NCI-H2171 (cell line): ENCODE measurements around the gene MLNR.

Experiments used
- DNase-seq: peaks from one replicate; lab custom pipeline; 2025; lab: John Stamatoyannopoulos, UW

The MLNR gene

GRCh38 chr13:49220036-49220855 is at the start of gene MLNR:
Gene MLNR (plus strand): TSS chr13:49220338. CDS start chr13:49220338, 0 bp downstream.
- peak; percentile 54 for DNase-seq

- no peak for DNase-seq
Measured at GRCh38 chr13:49171359-49171758, 48.8 kb upstream of the MLNR start.

GRCh38 chr13:49183672-49184325 is 36.3 kb upstream of the MLNR start:
- no peak for DNase-seq

- DNase-seq = no peak
Measured at GRCh38 chr13:49184621-49185020, 35.5 kb upstream of the MLNR start.

- no peak for DNase-seq
Measured at GRCh38 chr13:49185264-49185663, 34.9 kb upstream of the MLNR start.

- no peak for DNase-seq
Measured at GRCh38 chr13:49190901-49191300, 29.2 kb upstream of the MLNR start.

- no peak for DNase-seq
Measured at GRCh38 chr13:49206641-49207040, 13.5 kb upstream of the MLNR start.

GRCh38 chr13:49208619-49209018 is 11.5 kb upstream of the MLNR start:
- DNase-seq = no peak

- no peak for DNase-seq
Measured at GRCh38 chr13:49210114-49210513, 10.0 kb upstream of the MLNR start.

- no peak for DNase-seq
Measured at GRCh38 chr13:49210669-49211068, 9.5 kb upstream of the MLNR start.

- no peak for DNase-seq
Measured at GRCh38 chr13:49213539-49213938, 6.6 kb upstream of the MLNR start.

GRCh38 chr13:49213997-49214916 is 5.9 kb upstream of the MLNR start:
- no peak for DNase-seq

- no peak for DNase-seq
Measured at GRCh38 chr13:49214917-49215376, 5.2 kb upstream of the MLNR start.

GRCh38 chr13:49216334-49216733 is 3.8 kb upstream of the MLNR start:
- DNase-seq = no peak

GRCh38 chr13:49217962-49218492 is 2.1 kb upstream of the MLNR start:
- no peak for DNase-seq

GRCh38 chr13:49218493-49219051 is 1.6 kb upstream of the MLNR start:
- no peak for DNase-seq

- no peak for DNase-seq
Measured at GRCh38 chr13:49219647-49220035, 497 bp upstream of the MLNR start.

- no peak for DNase-seq
Measured at GRCh38 chr13:49220856-49221589, 885 bp downstream of the MLNR start.

GRCh38 chr13:49221590-49221965 is 1.4 kb downstream of the MLNR start:
- DNase-seq = no peak

- DNase-seq = no peak
Measured at GRCh38 chr13:49225223-49226042, 5.3 kb downstream of the MLNR start.
